BLaER1 (cell line): Measurements from ENCODE around the gene EEF1AKMT3.
"Not testable (repeated sequence)": the region's sequence is repeated elsewhere in the genome, so short reads cannot be mapped to it uniquely, and the experiment has no call there.

Source experiments
- H3K27ac ChIP-seq: shearing (Covaris generic); formaldehyde crosslinking; 2 replicates; pipeline ENCODE4 v1.8.1; 2022
- H3K27me3 ChIP-seq: shearing (Covaris generic); formaldehyde crosslinking; 2 replicates; pipeline ENCODE4 v1.8.1; 2022
- H3K36me3 ChIP-seq: shearing (Covaris generic); formaldehyde crosslinking; 2 replicates; pipeline ENCODE4 v1.8.1; 2022
- H3K4me1 ChIP-seq: shearing (Covaris generic); formaldehyde crosslinking; 2 replicates; pipeline ENCODE4 v1.8.1; 2022
- H3K4me2 ChIP-seq: shearing (Covaris generic); formaldehyde crosslinking; 2 replicates; pipeline ENCODE4 v1.8.1; 2022
- H3K4me3 ChIP-seq: shearing (Covaris generic); formaldehyde crosslinking; 2 replicates; pipeline ENCODE4 v1.8.1; 2022
- H3K9ac ChIP-seq: shearing (Covaris generic); formaldehyde crosslinking; 2 replicates; pipeline ENCODE4 v1.8.1; 2022
- H3K9me3 ChIP-seq: shearing (Covaris generic); formaldehyde crosslinking; 2 replicates; pipeline ENCODE4 v1.8.1; 2022
- H4K20me1 ChIP-seq: shearing (Covaris generic); formaldehyde crosslinking; 2 replicates; pipeline ENCODE4 v1.8.1; 2022
- Cebpa-rat ChIP-seq: shearing (Covaris generic); IDR thresholded peaks from 2 replicates; pipeline ENCODE4 v1.8.1; 2022

The EEF1AKMT3 gene

DNA sequence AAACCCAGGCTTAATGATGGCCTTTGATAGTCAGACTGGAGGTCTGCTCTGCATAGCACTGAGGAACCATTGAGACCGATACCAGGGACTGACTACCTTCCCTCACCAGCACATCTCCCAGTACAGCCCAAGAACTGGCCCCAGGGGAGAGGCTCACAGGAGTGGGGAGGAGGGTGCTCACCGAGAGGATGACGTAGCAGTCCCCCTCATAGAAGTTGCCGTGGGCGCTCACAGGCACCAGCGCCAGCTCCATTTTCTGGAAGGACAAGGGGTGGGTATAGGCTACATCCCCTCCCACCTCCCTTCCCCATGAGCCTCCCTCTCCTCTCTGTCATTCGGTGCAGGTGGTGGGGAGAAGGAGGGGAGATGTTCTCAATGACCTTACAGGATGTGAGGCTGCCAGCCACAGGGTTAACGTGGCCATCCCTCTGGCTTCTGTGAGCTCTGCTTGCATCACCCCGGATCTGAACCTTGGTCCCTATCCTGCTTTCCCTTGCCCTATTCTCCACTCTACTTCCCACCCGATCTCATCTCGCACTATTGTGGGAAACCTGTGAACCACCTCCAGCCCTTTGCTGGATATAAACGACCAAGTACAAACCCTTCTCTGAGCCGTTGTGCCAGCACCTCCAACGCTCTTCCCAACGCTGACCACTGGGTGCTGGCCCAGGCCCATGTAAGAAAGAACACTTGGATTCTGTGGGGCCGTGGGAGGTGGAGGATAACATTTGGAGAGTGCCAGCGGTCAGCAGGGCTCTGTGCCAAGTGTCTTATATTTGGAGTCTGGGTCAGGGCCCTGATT, 41.8 kb downstream of the EEF1AKMT3 start:
- Histone ChIP-seq H3K27ac (no peak overlapping the region), H3K4me1 (no peaks in the 10 kb centered on the region), H3K4me3 (no peak overlapping the region), H3K27me3 (no peaks in the 10 kb centered on the region), H3K36me3 (peaks cover 32% of the 10 kb centered on the region), H3K9ac (no peak overlapping the region), H3K9me3 (no peaks in the 10 kb centered on the region), H3K4me2 (no peak overlapping the region), H4K20me1 (no peaks in the 10 kb centered on the region; the same call in 1 of the 2 replicates)
- TF ChIP-seq Cebpa-rat: no peak

DNA sequence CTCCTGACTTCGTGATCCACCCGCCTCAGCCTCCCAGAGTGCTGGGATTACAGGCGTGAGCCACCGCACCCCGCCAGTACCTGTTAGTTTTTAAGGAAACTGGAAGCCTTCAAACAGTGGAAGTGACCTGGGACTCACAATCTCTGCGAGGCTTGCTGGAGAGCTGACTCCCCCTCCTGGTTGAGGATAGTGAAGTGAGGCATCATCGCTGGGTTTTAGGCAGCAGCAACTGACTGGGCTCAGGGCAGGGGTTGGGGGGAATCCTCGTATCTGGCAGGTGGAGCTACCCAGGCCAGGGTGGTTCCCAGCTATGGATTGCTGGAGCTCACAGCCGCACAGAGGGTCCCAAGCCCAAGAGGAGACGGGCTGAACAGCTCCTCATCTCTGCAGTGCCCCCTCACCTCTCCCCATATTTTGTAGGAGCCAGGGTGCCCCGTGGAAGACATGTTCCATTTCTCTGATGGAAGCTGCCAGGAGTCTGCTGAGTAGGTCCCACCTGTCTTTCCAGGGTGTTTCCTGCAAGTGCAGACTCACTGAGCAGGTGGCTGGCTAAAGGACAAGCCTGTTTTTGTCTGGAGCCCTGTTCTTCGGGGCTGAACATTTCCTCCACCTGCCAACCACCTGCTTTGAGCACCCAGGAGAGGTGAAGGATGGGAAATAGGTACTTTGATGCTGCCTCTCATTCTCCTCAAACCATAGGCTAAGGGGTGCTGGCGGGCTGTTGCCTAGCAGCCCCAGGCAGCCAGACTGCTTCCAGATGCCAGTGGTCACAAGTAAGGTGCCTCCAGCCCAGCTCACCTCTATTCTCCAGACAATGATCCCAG, 43.0 kb downstream of the EEF1AKMT3 start:
- TF ChIP-seq Cebpa-rat: no peak
- H3K9me3 ChIP-seq: no peaks in the 10 kb centered on the region
- no peak overlapping the region for H3K4me3 ChIP-seq
- no peaks in the 10 kb centered on the region for H3K27me3 ChIP-seq
- H3K4me1 ChIP-seq: no peaks in the 10 kb centered on the region
- no peak overlapping the region for H3K9ac ChIP-seq
- no peak overlapping the region for H3K27ac ChIP-seq
- no peak overlapping the region for H3K4me2 ChIP-seq
- H3K36me3 ChIP-seq: peaks cover 31% of the 10 kb centered on the region
- no peaks in the 10 kb centered on the region; the same call in 1 of the 2 replicates for H4K20me1 ChIP-seq

DNA sequence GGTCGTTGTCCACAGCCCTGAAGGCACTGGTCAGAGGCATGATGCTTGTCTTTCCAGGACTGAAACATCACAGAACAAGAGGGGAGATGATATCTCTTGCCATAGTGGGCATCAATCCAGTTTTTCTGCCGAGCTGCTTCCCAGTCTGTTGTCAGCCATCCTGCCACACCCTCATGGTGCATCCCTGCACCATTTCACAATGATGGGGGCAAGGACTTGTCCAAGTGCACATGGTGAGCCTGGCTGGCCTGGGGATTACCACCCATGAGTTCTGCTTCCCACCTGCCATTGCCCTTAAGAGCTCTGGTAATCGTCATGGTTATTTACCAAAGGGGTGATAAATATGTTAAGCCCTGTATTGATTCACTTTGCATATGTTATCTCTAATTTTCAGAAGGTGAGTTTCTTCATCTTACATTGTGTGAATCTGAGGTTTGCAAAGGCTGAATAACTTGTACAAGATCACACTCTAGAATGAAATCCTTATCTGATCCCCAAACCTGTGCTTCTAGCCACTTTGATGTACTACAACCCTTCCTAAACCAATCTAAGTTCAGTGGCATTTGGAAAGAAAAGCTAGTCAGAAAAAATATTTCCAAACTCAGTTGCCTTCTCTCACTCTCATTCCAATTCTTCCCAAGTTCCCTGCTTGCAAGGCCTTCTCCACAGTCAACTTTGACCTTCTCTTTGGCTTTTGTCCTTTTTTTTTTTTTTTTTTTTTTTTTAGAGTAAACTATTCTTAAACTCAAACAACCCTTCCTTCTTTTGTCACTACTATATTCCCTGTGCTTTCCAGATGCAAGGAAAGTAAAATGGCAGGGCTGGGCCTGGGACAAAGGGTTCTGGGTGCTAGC, 43.8 kb downstream of the EEF1AKMT3 start:
- no peaks in the 10 kb centered on the region for H3K27me3 ChIP-seq
- H4K20me1 ChIP-seq: no peaks in the 10 kb centered on the region; the same call in 1 of the 2 replicates
- no peak overlapping the region for H3K4me2 ChIP-seq
- H3K9me3 ChIP-seq: no peaks in the 10 kb centered on the region
- H3K4me3 ChIP-seq: no peak overlapping the region
- H3K27ac ChIP-seq: no peak overlapping the region
- H3K4me1 ChIP-seq: no peaks in the 10 kb centered on the region
- TF ChIP-seq Cebpa-rat: no peak
- H3K36me3 ChIP-seq: peaks cover 31% of the 10 kb centered on the region
- H3K9ac ChIP-seq: no peak overlapping the region

DNA sequence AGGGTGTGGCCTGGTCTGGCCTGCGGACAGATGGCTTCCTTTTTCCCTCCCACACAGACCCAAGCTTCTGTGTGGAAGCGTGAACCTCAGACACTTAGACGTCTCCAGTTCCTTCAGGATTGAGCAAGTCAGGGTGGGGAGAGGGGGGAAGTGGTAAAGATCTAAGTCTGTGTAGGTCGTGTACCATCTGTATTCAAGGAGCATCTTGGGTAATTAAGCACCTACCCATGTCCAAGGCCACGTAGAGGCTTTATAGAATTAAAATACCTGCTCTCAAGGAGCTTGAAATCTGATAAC, 44.4 kb downstream of the EEF1AKMT3 start:
- H3K9ac ChIP-seq: no peak overlapping the region
- TF ChIP-seq Cebpa-rat: no peak
- H3K4me2 ChIP-seq: no peak overlapping the region
- H3K4me1 ChIP-seq: no peaks in the 10 kb centered on the region
- H3K27ac ChIP-seq: no peak overlapping the region
- no peaks in the 10 kb centered on the region for H3K9me3 ChIP-seq
- H3K36me3 ChIP-seq: peaks cover 36% of the 10 kb centered on the region
- H4K20me1 ChIP-seq: peaks cover 4% of the 10 kb centered on the region; the same call in 1 of the 2 replicates
- H3K4me3 ChIP-seq: no peak overlapping the region
- H3K27me3 ChIP-seq: no peaks in the 10 kb centered on the region

DNA sequence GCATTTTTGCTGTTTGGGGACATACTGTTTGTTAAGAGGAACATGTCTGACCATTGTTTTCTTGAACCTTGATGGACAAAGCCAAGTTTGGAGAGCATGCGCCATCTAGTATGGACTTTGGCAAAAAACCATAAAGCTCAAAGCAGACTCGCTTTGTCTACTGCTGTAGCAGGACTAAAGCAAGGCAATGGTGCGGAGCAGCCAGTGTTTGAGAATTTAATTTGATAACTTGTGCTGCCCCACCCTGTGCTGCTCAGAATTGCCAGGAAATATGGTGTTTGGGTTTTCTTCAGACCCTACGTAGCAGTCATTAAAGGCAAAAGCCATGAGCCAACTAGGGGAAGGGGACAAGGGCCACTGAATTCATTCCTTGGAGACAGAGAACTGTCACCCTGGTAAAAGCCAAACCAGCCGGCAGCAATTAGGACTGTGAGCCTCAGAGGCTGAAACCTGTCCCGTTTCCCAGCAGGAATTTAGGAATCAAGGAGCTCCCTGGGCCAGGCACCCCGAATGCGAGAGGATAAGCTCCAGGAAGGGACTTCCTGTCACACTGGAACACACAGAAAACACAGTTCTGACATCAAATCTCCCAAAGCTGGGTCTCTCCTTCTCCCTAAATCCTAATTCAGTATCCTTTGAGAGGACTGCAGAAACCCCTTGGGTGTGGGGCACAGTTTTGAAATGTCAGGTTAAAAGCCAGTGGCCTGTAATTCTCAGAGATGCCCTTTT, 45.0 kb downstream of the EEF1AKMT3 start:
- no peak for TF ChIP-seq Cebpa-rat
- Histone ChIP-seq H3K36me3 (peaks cover 43% of the 10 kb centered on the region), H3K9ac (no peak overlapping the region), H3K4me1 (no peaks in the 10 kb centered on the region), H4K20me1 (peaks cover 10% of the 10 kb centered on the region; the same call in 1 of the 2 replicates), H3K4me2 (no peak overlapping the region), H3K9me3 (no peaks in the 10 kb centered on the region), H3K27ac (no peak overlapping the region), H3K4me3 (no peak overlapping the region), H3K27me3 (no peaks in the 10 kb centered on the region)

DNA sequence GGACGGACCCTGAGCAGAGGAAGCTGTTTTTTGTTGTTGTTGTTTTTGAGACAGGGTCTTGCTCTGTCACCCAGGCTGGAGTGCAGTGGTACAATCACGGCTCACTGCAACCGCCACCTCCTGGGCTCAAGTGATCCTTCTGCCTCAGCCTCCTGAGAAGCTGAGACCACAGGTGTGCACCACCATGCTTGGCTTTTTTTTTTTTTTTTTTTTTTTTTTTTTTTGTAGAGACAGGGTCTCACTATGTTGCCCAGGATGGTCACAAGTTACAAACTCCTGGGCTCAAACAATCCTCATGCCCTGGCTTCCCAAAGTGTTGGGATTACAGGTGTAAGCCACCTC, 45.5 kb downstream of the EEF1AKMT3 start:
- H3K4me3 ChIP-seq, H3K27me3 ChIP-seq, H3K4me1 ChIP-seq, H3K9ac ChIP-seq, H3K27ac ChIP-seq, H3K9me3 ChIP-seq, H3K4me2 ChIP-seq: not testable (repeated sequence)
- Histone ChIP-seq H4K20me1 (peaks cover 15% of the 10 kb centered on the region; the same call in 1 of the 2 replicates), H3K36me3 (peaks cover 48% of the 10 kb centered on the region)

DNA sequence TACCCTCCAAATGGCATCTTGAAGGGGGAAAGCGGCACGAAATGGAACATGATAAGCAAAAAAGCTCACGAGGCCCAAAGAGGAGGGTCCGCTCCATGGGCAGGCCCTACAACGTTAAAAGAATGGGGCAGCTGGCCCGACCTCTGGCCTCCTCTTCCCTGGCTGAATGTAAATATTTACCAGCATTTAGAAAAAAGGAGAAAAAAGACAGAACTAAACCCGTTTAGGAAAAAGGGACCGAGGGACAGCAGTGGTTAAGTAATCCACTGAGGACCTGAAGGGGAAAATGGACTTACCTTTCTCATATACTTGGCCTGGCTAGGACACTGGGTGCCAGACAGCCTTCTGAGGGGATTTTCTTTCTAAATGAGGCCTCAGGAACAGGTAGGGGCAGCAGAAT, 47.7 kb downstream of the EEF1AKMT3 start:
- not testable (repeated sequence) for H3K4me1 ChIP-seq, H3K27me3 ChIP-seq, H3K9me3 ChIP-seq, H3K4me3 ChIP-seq, H3K27ac ChIP-seq, H3K9ac ChIP-seq, H3K4me2 ChIP-seq
- peaks cover 36% of the 10 kb centered on the region; the same call in 1 of the 2 replicates for H4K20me1 ChIP-seq
- H3K36me3 ChIP-seq: peaks cover 70% of the 10 kb centered on the region

DNA sequence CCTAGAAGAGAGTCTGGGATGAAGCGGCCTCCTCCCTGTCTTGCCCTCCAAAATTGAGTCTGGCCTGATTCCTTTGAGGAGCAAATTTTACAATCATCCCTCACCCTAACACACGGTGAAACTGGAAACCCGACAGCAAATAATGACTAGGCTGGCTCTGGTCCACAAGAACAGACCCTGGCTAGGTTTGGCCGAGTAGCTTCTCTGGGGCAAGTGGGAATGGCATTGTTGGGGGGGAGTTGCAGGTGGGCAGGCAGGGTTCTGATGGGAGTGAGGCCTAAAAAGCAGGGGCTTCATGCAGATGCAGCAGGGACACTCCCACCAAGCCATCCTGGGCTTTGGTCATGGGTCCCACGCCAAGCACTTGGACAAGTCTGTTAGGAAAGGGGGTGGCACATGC, 48.6 kb downstream of the EEF1AKMT3 start:
- H3K4me2 ChIP-seq, H3K9ac ChIP-seq, H3K27ac ChIP-seq, H3K4me3 ChIP-seq, H3K9me3 ChIP-seq, H3K4me1 ChIP-seq, H3K27me3 ChIP-seq: not testable (repeated sequence)
- H3K36me3 ChIP-seq: peaks cover 79% of the 10 kb centered on the region
- peaks cover 45% of the 10 kb centered on the region; the same call in 1 of the 2 replicates for H4K20me1 ChIP-seq

DNA sequence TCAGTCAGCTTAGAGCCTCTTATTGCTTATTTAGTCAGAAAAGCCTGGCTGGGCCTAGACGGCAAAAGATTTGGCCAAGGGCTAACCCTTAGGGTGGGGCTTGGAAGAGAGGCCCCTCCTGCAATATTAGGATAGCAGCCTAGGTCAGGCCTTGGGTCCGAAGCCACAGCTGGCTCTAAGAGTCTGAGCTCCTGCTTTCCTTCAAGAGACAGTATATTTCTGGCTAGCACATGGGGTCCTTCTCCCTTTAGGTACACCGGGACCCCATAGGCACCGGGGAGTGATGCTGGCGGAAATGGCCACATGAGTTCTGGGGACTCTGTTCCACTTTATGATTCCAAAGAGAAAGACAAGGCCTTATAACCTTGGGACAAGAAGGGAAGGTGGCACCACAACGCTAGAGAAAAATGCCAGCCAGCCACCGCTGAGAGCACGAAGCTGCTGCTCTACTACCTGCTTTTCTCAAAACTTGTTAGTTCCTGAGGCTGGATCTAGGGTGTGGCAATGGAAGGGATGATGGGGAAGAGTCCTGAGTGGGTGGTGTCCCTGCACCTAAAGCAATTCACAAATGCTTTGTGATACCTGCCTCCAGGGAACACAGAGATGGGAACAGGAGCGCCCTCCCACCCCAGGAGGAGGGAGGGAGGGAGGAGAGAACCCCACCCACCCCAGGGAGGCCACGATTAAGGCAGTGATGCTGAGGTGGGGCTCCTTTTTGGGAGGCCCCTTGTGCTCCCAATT, 49.2 kb downstream of the EEF1AKMT3 start:
- Histone ChIP-seq H3K9ac (no peak overlapping the region), H3K9me3 (no peaks in the 10 kb centered on the region), H3K4me3 (no peak overlapping the region), H3K4me2 (no peak overlapping the region), H3K27me3 (no peaks in the 10 kb centered on the region), H3K4me1 (no peaks in the 10 kb centered on the region), H3K36me3 (peaks cover 85% of the 10 kb centered on the region), H4K20me1 (peaks cover 51% of the 10 kb centered on the region), H3K27ac (no peak overlapping the region)
- TF ChIP-seq Cebpa-rat: no peak
